DND-41 (cell line): ENCODE results near the gene RPS6KA1.

Source experiments
- EZH2 ChIP-seq: IDR thresholded peaks from 3 replicates; pipeline ENCODE4 v1.6.1; 2012; ENCODE audit warnings: borderline replicate concordance, low read depth, mild to moderate bottlenecking, moderate library complexity, low read length, inconsistent platforms; ENCODE audit not compliant: severe bottlenecking
- TF ChIP-seq, protein P1 (sequence below): IDR thresholded peaks from 2 replicates; pipeline ENCODE4 v1.5.1; 2012; ENCODE audit warnings: borderline replicate concordance, low read length, moderate library complexity, mild to moderate bottlenecking; ENCODE audit not compliant: poor library complexity, severe bottlenecking; ENCODE audit errors: extremely low read depth

DNA sequence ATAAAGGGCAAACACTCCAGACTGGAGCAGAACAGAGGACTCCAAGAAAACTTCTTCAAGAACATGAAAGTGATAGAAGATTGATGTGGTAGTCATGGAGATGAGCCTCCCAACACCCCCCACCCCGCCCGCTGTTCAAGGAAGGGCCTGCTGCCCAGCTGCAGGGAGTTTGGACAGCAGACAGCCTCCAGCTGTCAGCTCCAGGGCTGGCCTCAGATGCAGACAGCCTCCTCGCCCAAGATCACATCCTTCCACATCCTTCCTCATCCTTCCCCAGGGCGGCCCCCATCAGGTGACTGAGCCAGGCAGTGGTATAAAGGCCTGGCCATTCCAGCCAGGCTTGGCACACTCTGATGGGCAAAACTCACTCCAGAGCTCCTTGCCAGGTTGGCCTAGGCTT lies 32.7 kb upstream of the RPS6KA1 start:
- TF ChIP-seq, protein P1, sequence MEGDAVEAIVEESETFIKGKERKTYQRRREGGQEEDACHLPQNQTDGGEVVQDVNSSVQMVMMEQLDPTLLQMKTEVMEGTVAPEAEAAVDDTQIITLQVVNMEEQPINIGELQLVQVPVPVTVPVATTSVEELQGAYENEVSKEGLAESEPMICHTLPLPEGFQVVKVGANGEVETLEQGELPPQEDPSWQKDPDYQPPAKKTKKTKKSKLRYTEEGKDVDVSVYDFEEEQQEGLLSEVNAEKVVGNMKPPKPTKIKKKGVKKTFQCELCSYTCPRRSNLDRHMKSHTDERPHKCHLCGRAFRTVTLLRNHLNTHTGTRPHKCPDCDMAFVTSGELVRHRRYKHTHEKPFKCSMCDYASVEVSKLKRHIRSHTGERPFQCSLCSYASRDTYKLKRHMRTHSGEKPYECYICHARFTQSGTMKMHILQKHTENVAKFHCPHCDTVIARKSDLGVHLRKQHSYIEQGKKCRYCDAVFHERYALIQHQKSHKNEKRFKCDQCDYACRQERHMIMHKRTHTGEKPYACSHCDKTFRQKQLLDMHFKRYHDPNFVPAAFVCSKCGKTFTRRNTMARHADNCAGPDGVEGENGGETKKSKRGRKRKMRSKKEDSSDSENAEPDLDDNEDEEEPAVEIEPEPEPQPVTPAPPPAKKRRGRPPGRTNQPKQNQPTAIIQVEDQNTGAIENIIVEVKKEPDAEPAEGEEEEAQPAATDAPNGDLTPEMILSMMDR = no peak
- no peak for TF ChIP-seq EZH2
